ENCODE results near the gene RHOB.

- TF ChIP-seq CTCF (IDR thresholded peaks at IDR 0.05) (peak in 2 of 7 experiments; percentile 5 to 8), POLR2A (IDR thresholded peaks at IDR 0.05) (no peak)
These were observed 24.2 kb upstream of the RHOB start for GRCh38 chr2:20422402-20423271.

Measured in body of pancreas (tissue), 4 donors.